ENCODE data around the gene LHCGR. TPM values are rescaled to one million over a fixed set of nuclear protein-coding genes. Genes with fewer than 3 reads are reported as not detected.
A peak's percentile ranks its signal among the peaks of the same experiment; 100 is the strongest.

The LHCGR gene
- polyA plus RNA-seq, 1 donor from 2014 or later, result not detected

GRCh38 chr2:48787580-48787979 lies 32.1 kb upstream of the LHCGR start:
- no peak for TF ChIP-seq POLR2AphosphoS5 (IDR thresholded peaks at IDR 0.05)
- TF ChIP-seq RAD21 (conservative IDR thresholded peaks at IDR 0.05), result no peak
- no peak for TF ChIP-seq EZH2 (IDR thresholded peaks at IDR 0.05; ENCODE audit: borderline replicate concordance, insufficient read depth, low read length, poor library complexity, severe bottlenecking)
- no peak for TF ChIP-seq TAF1 (IDR thresholded peaks at IDR 0.05; ENCODE audit: low read depth)
- TF ChIP-seq CTCF (IDR thresholded peaks at IDR 0.05; ENCODE audit: poor library complexity, severe bottlenecking), result no peak
- no peak for TF ChIP-seq SMC3 (conservative IDR thresholded peaks at IDR 0.05; ENCODE audit: poor library complexity)
- Histone ChIP-seq H4K20me1 (ENCODE audit: insufficient read depth) (no peaks in the 10 kb centered on the region), H3K4me2 (ENCODE audit: low read length) (no peak overlapping the region), H3K79me2 (replicated peaks; ENCODE audit: insufficient read depth, low read length) (no peaks in the 10 kb centered on the region), H3K27me3 (ENCODE audit: insufficient read depth, low read depth, low read length) (no peaks in the 10 kb centered on the region), H3K9me3 (ENCODE audit: low read length) (no peaks in the 10 kb centered on the region), H3K9me2 (ENCODE audit: insufficient read depth, low read length) (no peaks in the 10 kb centered on the region), H3F3A (ENCODE audit: insufficient read depth, low read length, poor library complexity, severe bottlenecking) (peaks cover 8% of the 10 kb centered on the region), H3K27ac (ENCODE audit: low read length) (no peak overlapping the region), H3K36me3 (ENCODE audit: insufficient read depth, low read length) (no peaks in the 10 kb centered on the region), H3K4me3 (ENCODE audit: low read length) (no peak overlapping the region), H2AFZ (ENCODE audit: low read depth, low read length) (no peak overlapping the region), H3K9ac (ENCODE audit: low read length) (no peak overlapping the region)

- no peaks in the 10 kb centered on the region for H3F3A ChIP-seq (ENCODE audit: insufficient read depth, low read length, poor library complexity, severe bottlenecking)
- H3K9me3 ChIP-seq (ENCODE audit: low read length), result no peaks in the 10 kb centered on the region
- H3K4me3 ChIP-seq (ENCODE audit: low read length), result no peak overlapping the region
- H3K27ac ChIP-seq (ENCODE audit: low read length), result no peak overlapping the region
- no peaks in the 10 kb centered on the region for H3K79me2 ChIP-seq (replicated peaks; ENCODE audit: insufficient read depth, low read length)
- no peaks in the 10 kb centered on the region for H3K9me2 ChIP-seq (ENCODE audit: insufficient read depth, low read length)
- TF ChIP-seq TAF1 (IDR thresholded peaks at IDR 0.05; ENCODE audit: low read depth), result no peak
- no peak for TF ChIP-seq CTCF (IDR thresholded peaks at IDR 0.05; ENCODE audit: poor library complexity, severe bottlenecking)
- no peak for TF ChIP-seq RAD21 (conservative IDR thresholded peaks at IDR 0.05)
- peak; percentile 32 for TF ChIP-seq POLR2AphosphoS5 (IDR thresholded peaks at IDR 0.05)
- peak; percentile 56 for TF ChIP-seq REST (IDR thresholded peaks at IDR 0.05; ENCODE audit: borderline replicate concordance)
- TF ChIP-seq SMC3 (conservative IDR thresholded peaks at IDR 0.05; ENCODE audit: poor library complexity), result no peak
- TF ChIP-seq EP300 (conservative IDR thresholded peaks at IDR 0.05; ENCODE audit: poor library complexity, severe bottlenecking), result no peak
- H3K9ac ChIP-seq (ENCODE audit: low read length), result no peak overlapping the region
- H3K27me3 ChIP-seq (ENCODE audit: insufficient read depth, low read depth, low read length), result no peaks in the 10 kb centered on the region
- H4K20me1 ChIP-seq (ENCODE audit: insufficient read depth), result no peaks in the 10 kb centered on the region
- no peak overlapping the region for H3K4me2 ChIP-seq (ENCODE audit: low read length)
- no peaks in the 10 kb centered on the region for H3K36me3 ChIP-seq (ENCODE audit: insufficient read depth, low read length)
- H2AFZ ChIP-seq (ENCODE audit: low read depth, low read length), result no peak overlapping the region
Measured at GRCh38 chr2:48781366-48781765, 25.8 kb upstream of the LHCGR start.

Measured in neural cell (in vitro differentiated cells).